Erythroblast (primary cell): ENCODE results near the gene AQP9.
"Not testable (repeated sequence)": the region's sequence is repeated elsewhere in the genome, so short reads cannot be mapped to it uniquely, and the experiment has no call there.

Source experiments
- DNase-seq, 2 experiments: peaks; one replicate each; lab custom pipeline; 2025; lab: John Stamatoyannopoulos, UW
- GATA1 ChIP-seq: IDR thresholded peaks from 2 replicates; pipeline ENCODE4 v1.6.1; 2011; ENCODE audit warnings: low read depth, mild to moderate bottlenecking, control low read depth, low read length, moderate library complexity
- POLR2A ChIP-seq: IDR thresholded peaks from 2 replicates; pipeline ENCODE4 v1.6.1; 2011; ENCODE audit warnings: mild to moderate bottlenecking, low read length

AQP9 gene

DNA sequence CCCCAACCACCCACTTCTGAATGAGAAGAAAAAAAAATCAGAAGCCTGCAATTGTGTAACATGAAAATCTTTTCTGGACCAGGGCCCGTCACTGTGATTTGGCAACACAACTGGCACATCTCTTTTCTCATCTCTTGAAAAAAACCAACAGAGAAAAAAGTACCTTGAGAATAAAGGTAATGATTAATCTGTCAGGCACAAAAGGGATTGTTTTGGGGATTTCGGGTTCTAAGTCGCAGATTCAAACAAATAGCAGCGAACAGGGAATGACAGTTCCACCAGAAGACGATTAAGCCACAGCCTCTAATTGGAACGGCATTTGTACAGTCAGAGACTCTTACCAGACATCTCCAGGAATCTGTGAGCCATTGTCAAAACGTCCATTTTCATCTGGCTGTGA lies at the start of gene AQP9:
AQP9 (plus strand) TSS at position 276 of the 400 bp plus-strand sequence. CDS start 185 bp downstream, outside the sequence.
- no peak for TF ChIP-seq GATA1
- no peak for TF ChIP-seq POLR2A
- DNase-seq: no peak

DNA sequence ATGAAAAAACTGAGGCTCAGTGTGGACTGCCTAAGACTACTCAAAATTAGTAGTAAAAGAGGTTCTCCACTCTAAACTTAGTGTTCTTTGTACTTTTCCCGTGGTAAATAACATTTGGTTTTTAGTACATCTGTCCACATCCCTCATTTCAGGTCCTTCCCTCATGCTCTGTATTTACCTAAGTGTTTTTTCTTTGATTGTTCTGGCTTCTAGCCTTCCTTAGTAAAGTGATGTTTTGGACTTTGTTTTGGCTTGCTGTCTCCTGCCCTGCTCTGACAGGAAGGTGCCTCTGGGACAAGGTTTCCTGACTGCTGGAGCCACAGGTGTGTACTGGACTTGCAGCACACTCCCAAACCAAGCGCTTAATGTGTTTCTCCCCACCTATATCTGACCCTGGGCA lies 42.8 kb upstream of the AQP9 start:
- TF ChIP-seq GATA1: no peak
- TF ChIP-seq POLR2A: no peak
- DNase-seq: no peak

DNA sequence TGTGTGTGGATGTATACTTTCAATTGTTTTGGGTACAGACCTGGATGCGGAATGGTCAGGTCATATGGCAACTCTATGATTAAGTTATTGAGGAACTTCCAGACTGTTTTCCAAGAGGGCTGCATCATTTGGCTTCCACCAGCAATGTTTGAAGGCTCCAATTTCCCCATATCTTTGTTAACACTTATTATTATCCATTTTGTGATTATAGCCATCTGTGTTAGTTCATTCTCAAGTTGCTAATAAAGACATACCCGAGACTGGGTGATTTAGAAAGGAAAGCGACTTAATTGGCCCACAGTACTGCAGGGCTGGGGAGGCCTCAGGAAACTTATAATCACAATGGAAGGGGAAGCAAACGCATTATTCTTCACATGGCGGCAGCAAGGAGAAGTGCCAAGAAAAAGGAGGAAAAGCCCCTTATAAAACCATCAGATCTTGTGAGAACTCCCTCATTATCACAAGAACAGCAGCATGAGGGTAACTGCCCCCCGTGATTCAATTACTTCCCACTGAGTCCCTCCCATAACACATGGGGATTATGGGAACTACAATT lies 41.6 kb upstream of the AQP9 start:
- no peak for TF ChIP-seq GATA1
- no peak for TF ChIP-seq POLR2A
- no peak for DNase-seq

DNA sequence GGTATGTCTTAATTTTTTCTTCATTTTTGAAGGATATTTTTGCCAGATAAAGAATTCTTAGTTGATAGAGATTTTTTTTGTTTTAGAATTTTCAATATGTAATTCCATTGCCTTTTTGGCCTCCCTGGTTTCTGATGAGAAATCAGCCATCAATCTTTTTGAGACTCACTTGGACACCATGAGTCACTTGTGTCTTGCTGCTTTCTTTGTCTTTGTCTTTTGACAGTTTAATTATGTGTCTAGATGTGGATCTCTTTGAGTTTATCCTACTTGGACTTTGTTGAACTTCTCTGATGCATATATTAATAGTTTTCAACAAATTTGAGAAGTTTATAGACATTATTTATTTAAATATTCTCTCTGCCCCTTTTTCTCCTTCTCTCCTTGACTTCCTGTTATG lies 34.7 kb upstream of the AQP9 start:
- DNase-seq: no peak
- TF ChIP-seq GATA1 (no peak), POLR2A (no peak)

DNA sequence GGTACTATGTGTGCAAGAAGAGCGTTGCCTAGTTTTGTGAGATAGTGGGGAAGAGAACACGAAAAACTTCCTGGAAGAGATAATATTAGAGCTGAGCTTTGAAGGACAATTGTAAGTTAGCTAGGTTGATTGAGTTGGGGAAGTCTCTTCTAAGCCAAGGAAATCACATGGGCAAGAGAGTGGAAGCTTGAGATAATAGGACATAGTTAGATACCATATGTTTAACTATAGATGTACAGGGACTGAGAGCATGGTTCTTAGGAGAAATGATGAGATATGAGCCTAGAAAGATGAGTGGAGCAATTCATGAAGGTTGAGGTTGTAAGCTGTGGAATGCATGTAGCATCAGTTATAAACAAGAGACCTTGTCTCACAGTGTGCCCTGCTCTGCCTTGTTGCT lies 30.1 kb upstream of the AQP9 start:
- no peak for DNase-seq
- TF ChIP-seq GATA1: no peak
- TF ChIP-seq POLR2A: no peak

- no peak for DNase-seq
- no peak for TF ChIP-seq POLR2A
- no peak for TF ChIP-seq GATA1
Observed at GRCh38 chr15:58109419-58109818, 28.8 kb upstream of the AQP9 start.

- DNase-seq: peak; percentile 2 to 56
- TF ChIP-seq GATA1: no peak
- TF ChIP-seq POLR2A: no peak
Observed at GRCh38 chr15:58110999-58111717, 27.0 kb upstream of the AQP9 start.

GRCh38 chr15:58111718-58112104 lies 26.5 kb upstream of the AQP9 start:
- TF ChIP-seq POLR2A (no peak), GATA1 (no peak)
- no peak for DNase-seq

- DNase-seq: not testable (repeated sequence)
Observed at GRCh38 chr15:58113358-58113757, 24.8 kb upstream of the AQP9 start.

- TF ChIP-seq GATA1: no peak
- TF ChIP-seq POLR2A: no peak
Observed at GRCh38 chr15:58114388-58114787, 23.8 kb upstream of the AQP9 start.

DNA sequence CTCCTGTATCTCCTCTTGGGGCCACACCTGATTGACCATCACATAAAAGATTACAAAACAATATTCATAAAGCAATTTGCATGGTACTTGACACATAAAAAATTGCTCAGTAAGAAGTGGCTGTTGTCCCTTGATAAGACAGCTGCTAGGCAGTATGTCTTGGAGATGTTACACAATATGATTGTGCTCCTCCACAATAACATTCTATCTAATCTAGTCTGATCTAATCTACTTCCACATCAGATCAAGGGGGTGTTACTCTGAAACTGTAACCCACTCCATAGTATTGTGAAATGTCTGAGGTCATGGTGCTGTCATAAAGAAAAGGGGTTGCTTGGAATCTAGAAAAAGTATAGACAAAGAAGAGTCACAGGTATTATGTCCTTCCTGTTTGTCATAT lies 23.4 kb upstream of the AQP9 start:
- DNase-seq: no peak
- no peak for TF ChIP-seq POLR2A
- TF ChIP-seq GATA1: no peak

More at GRCh38 chr15:58114388-58114787, 23.8 kb upstream of the AQP9 start:
- DNase-seq: no peak

DNA sequence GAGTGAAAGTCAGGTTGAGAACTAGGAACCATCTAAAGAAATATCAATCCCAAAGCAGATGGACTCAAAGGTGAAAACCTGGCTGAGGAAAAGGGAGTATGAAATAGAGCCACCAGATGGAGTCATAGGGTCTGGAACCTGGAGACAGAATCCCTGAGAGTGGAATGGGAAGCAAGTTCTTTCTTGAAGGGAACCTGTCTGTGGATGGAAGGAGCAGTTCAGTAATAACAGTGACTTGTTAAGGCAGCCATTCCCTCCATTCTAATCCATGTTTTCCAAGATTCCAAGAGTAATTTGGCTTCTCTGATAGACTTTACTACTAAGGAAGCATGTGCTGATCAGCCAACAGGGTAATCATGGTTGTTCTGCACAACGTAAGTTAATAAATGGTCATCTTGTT lies 22.5 kb upstream of the AQP9 start:
- no peak for TF ChIP-seq POLR2A
- no peak for TF ChIP-seq GATA1
- peak in 1 of 2 experiments; percentile 1 for DNase-seq

- no peak for DNase-seq
- TF ChIP-seq POLR2A (no peak), GATA1 (no peak)
Observed at GRCh38 chr15:58117619-58118018, 20.6 kb upstream of the AQP9 start.

- DNase-seq: no peak
- TF ChIP-seq POLR2A (no peak), GATA1 (no peak)
Observed at GRCh38 chr15:58118272-58118671, 19.9 kb upstream of the AQP9 start.

- no peak for DNase-seq
- TF ChIP-seq POLR2A (no peak), GATA1 (no peak)
Observed at GRCh38 chr15:58119016-58119415, 19.2 kb upstream of the AQP9 start.
